SK-N-SH treated with all-trans-retinoic acid at 6 μM for 48 hours (cell line): ENCODE results near the gene ZGPAT.

Experiments
- ESRRG ChIP-seq: fragments of 250-450 bp; sonication (Bioruptor Pico); IDR thresholded peaks from 2 replicates; pipeline ENCODE4 v1.6.1; 2021; ENCODE audit warnings: mild to moderate bottlenecking
- RARB ChIP-seq: fragments of 250-450 bp; sonication (Bioruptor Pico); IDR thresholded peaks from 2 replicates; pipeline ENCODE4 v1.8.0; 2021; ENCODE audit warnings: mild to moderate bottlenecking, moderate library complexity
- SNAI2 ChIP-seq: fragments of 250-450 bp; sonication (Bioruptor Pico); IDR thresholded peaks from 2 replicates; pipeline ENCODE4 v1.5.0; 2020; ENCODE audit warnings: mild to moderate bottlenecking, moderate library complexity
- ZNF565 ChIP-seq: fragments of 450-650 bp; formaldehyde crosslinking; conservative IDR thresholded peaks from 2 replicates; pipeline ENCODE4 v1.5.0; 2020; ENCODE audit warnings: low read depth, mild to moderate bottlenecking, moderate library complexity

GRCh38 chr20:63735859-63736718, 28.2 kb downstream of the ZGPAT start, which contains the start of gene LIME1:
- TF ChIP-seq ESRRG (CRISPR knock-in tag) = no peak
- TF ChIP-seq RARB (CRISPR knock-in tag) = no peak
- no peak for TF ChIP-seq ZNF565 (CRISPR knock-in tag)
- no peak for TF ChIP-seq SNAI2 (CRISPR knock-in tag)
